Gastrocnemius medialis (tissue), 4 donors: ENCODE measurements around the gene LDHB. TPM values are rescaled to one million over a fixed set of nuclear protein-coding genes. Genes with fewer than 3 reads are reported as not detected.

Experiments used
- ATAC-seq, 2 donors: fragments of 150-250 bp; one replicate each; pipeline ENCODE4 v1.9.1; 2016
- DNase-seq, 2 donors: peaks; one replicate each; pipeline ENCODE4 v3.0.0-alpha.2; 2019
- H3K27ac ChIP-seq, 4 donors: fragments of 200-600 bp; sonication (generic); 1 replicate in 1 of 4; 2 replicates in 3 of 4; pipeline ENCODE4 v1.5.1; 2016 to 2018; ENCODE audit warnings: mild to moderate bottlenecking in 2 of 4, moderate library complexity in 1 of 4
- H3K27me3 ChIP-seq, 3 donors: fragments of 200-600 bp; sonication (generic) in 2 of 3; 1 replicate in 1 of 3; 2 replicates in 2 of 3; pipeline versions ENCODE4 v1.5.1 to v1.6.0; 2016 to 2019; ENCODE audit warnings: mild to moderate bottlenecking in 1 of 3, moderate library complexity in 1 of 3
- H3K36me3 ChIP-seq, 2 donors: fragments of 200-600 bp; sonication (generic) in 1 of 2; one replicate each; pipeline ENCODE4 v1.5.1; 2017 to 2018
- H3K4me1 ChIP-seq, 2 donors: fragments of 200-600 bp; sonication (generic) in 1 of 2; one replicate each; pipeline ENCODE4 v1.5.1; 2016 to 2017; ENCODE audit warnings: mild to moderate bottlenecking in 2 of 2
- H3K4me3 ChIP-seq, 4 donors: fragments of 200-600 bp; sonication (generic) in 3 of 4; 1 replicate in 1 of 4; 2 replicates in 3 of 4; pipeline ENCODE4 v1.5.1; 2016 to 2019; ENCODE audit warnings: mild to moderate bottlenecking in 2 of 4
- H3K9me3 ChIP-seq, 3 donors: fragments of 200-600 bp; sonication (generic) in 2 of 3; 1 replicate in 1 of 3; 2 replicates in 2 of 3; pipeline ENCODE4 v1.5.1; 2016 to 2019
- POLR2A ChIP-seq, 2 donors: fragments of 450-650 bp; IDR thresholded peaks; one replicate each; pipeline ENCODE4 v1.6.1; 2017; ENCODE audit warnings: antibody characterized with exemption in 2 of 2, mild to moderate bottlenecking in 2 of 2, moderate library complexity in 2 of 2
- in situ Hi-C, 4 donors: fragments of 200-750 bp; cut with MboI; loops; one replicate each; pipeline versions ENCODE4 v1.15.0 to v1.8.0; 2017; ENCODE audit warnings: low sequenced_read_pairs in 4 of 4
- intact Hi-C: fragments of 100-400 bp; cut with DNase I; formaldehyde crosslinking; loops from one replicate; pipeline ENCODE4 v1.15.1; 2023; ENCODE audit warnings: low total_unique reads
- total RNA-seq, 4 donors: library from RNA; depleted of rRNA; stranded (reverse); fragments of >200 nt; gene quantifications; one replicate each; pipeline versions ENCODE4 v1.1.0 to v1.2.3, GENCODE V29; 2016
- TF ChIP-seq, protein P1 (sequence below), 5 experiments: fragments of 450-650 bp in 3 of 5; fragments of 200-600 bp in 2 of 5; sonication (generic) in 2 of 5; IDR thresholded peaks in 4 of 5; conservative IDR thresholded peaks in 1 of 5; 1 replicate in 4 of 5; 2 replicates in 1 of 5; pipeline ENCODE4 v1.5.1; 2016 to 2019; ENCODE audit warnings: antibody characterized with exemption in 5 of 5, mild to moderate bottlenecking in 3 of 5, moderate library complexity in 3 of 5

The LDHB gene
- total RNA-seq, 4 donors from 2014 or later: 76.4 to 229 (median 125) TPM

DNA sequence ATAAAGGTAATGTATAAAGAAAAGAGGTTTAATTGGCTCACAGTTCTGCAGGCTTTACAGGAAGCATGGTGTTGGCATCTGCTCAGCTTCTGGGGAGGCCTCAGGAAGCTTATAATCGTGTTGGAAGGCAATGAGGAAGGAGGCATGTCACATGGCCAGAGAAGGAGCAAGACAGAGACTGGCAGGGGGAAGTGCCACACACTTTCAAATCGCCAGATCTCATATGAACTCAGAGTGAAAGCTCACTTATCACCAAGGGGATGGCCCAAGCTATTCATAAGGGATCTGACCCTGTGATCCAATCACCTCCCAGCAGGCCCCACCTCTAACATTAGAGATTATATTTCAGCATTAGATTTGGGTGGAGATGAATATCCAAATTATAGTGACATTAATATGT lies 26.3 kb downstream of the LDHB start:
- in situ Hi-C loops (no loop called here), intact Hi-C loops (no loop called here)
- Histone ChIP-seq H3K4me1 (no peaks in the 10 kb centered on the region), H3K27ac (no peak overlapping the region), H3K9me3 (no peaks in the 10 kb centered on the region), H3K4me3 (no peak overlapping the region), H3K36me3 (peaks cover 0 to 20% of the 10 kb centered on the region in 2 donors), H3K27me3 (no peaks in the 10 kb centered on the region)
- DNase-seq: no peak
- no peak for ATAC-seq
- no peak for TF ChIP-seq POLR2A (IDR thresholded peaks at IDR 0.05)

GRCh38 chr12:21627924-21628323 lies 29.7 kb downstream of the LDHB start:
- in situ Hi-C loops: no loop called here
- no peak overlapping the region for H3K27ac ChIP-seq
- no peak for TF ChIP-seq POLR2A (IDR thresholded peaks at IDR 0.05)
- TF ChIP-seq, protein P1, sequence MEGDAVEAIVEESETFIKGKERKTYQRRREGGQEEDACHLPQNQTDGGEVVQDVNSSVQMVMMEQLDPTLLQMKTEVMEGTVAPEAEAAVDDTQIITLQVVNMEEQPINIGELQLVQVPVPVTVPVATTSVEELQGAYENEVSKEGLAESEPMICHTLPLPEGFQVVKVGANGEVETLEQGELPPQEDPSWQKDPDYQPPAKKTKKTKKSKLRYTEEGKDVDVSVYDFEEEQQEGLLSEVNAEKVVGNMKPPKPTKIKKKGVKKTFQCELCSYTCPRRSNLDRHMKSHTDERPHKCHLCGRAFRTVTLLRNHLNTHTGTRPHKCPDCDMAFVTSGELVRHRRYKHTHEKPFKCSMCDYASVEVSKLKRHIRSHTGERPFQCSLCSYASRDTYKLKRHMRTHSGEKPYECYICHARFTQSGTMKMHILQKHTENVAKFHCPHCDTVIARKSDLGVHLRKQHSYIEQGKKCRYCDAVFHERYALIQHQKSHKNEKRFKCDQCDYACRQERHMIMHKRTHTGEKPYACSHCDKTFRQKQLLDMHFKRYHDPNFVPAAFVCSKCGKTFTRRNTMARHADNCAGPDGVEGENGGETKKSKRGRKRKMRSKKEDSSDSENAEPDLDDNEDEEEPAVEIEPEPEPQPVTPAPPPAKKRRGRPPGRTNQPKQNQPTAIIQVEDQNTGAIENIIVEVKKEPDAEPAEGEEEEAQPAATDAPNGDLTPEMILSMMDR (IDR thresholded peaks at IDR 0.05 in 4 of 5, conservative IDR thresholded peaks at IDR 0.05 in 1 of 5): no peak

GRCh38 chr12:21618566-21618965 lies 39.1 kb downstream of the LDHB start:
- no peak for ATAC-seq
- H3K4me1 ChIP-seq: peaks cover 0 to 6% of the 10 kb centered on the region in 2 donors
- intact Hi-C loops (no loop called here), in situ Hi-C loops (no loop called here)
- H3K27me3 ChIP-seq: no peaks in the 10 kb centered on the region
- TF ChIP-seq, protein P1 (IDR thresholded peaks at IDR 0.05 in 4 of 5, conservative IDR thresholded peaks at IDR 0.05 in 1 of 5): no peak
- no peaks in the 10 kb centered on the region for H3K36me3 ChIP-seq
- no peak overlapping the region for H3K4me3 ChIP-seq
- H3K9me3 ChIP-seq: no peaks in the 10 kb centered on the region
- H3K27ac ChIP-seq: no peak overlapping the region
- DNase-seq: no peak

More at GRCh38 chr12:21627924-21628323, 29.7 kb downstream of the LDHB start:
- H3K4me3 ChIP-seq: no peak overlapping the region
- intact Hi-C loops: no loop called here
- H3K9me3 ChIP-seq: no peaks in the 10 kb centered on the region
- H3K4me1 ChIP-seq: no peaks in the 10 kb centered on the region
- ATAC-seq (no peak), DNase-seq (no peak)
- no peaks in the 10 kb centered on the region for H3K27me3 ChIP-seq
- H3K36me3 ChIP-seq: no peaks in the 10 kb centered on the region

- Histone ChIP-seq H3K9me3 (no peaks in the 10 kb centered on the region), H3K36me3 (no peaks in the 10 kb centered on the region), H3K27ac (no peak overlapping the region), H3K4me3 (no peak overlapping the region), H3K4me1 (peaks cover 0 to 6% of the 10 kb centered on the region in 2 donors), H3K27me3 (no peaks in the 10 kb centered on the region)
- DNase-seq (no peak), ATAC-seq (no peak)
- in situ Hi-C loops (no loop called here), intact Hi-C loops (no loop called here)
- TF ChIP-seq POLR2A (IDR thresholded peaks at IDR 0.05): no peak
- TF ChIP-seq, protein P1 (IDR thresholded peaks at IDR 0.05 in 4 of 5, conservative IDR thresholded peaks at IDR 0.05 in 1 of 5): no peak
These were observed 40.6 kb downstream of the LDHB start for GRCh38 chr12:21617030-21617429.

GRCh38 chr12:21615431-21615830 lies 42.2 kb downstream of the LDHB start:
- in situ Hi-C loops: no loop called here
- peaks cover 0 to 6% of the 10 kb centered on the region in 2 donors for H3K4me1 ChIP-seq
- no peak for ATAC-seq
- no peak for TF ChIP-seq POLR2A (IDR thresholded peaks at IDR 0.05)
- TF ChIP-seq, protein P1 (IDR thresholded peaks at IDR 0.05 in 4 of 5, conservative IDR thresholded peaks at IDR 0.05 in 1 of 5): no peak
- H3K9me3 ChIP-seq: no peaks in the 10 kb centered on the region
- no peaks in the 10 kb centered on the region for H3K36me3 ChIP-seq
- H3K27me3 ChIP-seq: no peaks in the 10 kb centered on the region
- H3K27ac ChIP-seq: no peak overlapping the region
- DNase-seq: no peak
- intact Hi-C loops: no loop called here
- H3K4me3 ChIP-seq: no peak overlapping the region
